A673 (cell line): ENCODE measurements around the gene PRR35. TPM values are rescaled to one million over a fixed set of nuclear protein-coding genes. Genes with fewer than 3 reads are reported as not detected.

Source experiments
- BruUV-seq: library from RNA; stranded (reverse); fragments of 400-500 nt; replicated peaks from 2 replicates; lab custom pipeline; 2021; lab: Mats Ljungman, UMichigan
- CTCF ChIA-PET: fragments of 300-600 bp; sonication (Branson Sonifier 250); formaldehyde crosslinking; loops from one replicate; lab custom pipeline; 2022; ENCODE audit warnings: antibody characterized with exemption; lab: Charles Lee
- POLR2A ChIA-PET: fragments of 300-600 bp; sonication (Branson Sonifier 250); formaldehyde crosslinking; loops from one replicate; lab custom pipeline; 2022; ENCODE audit warnings: antibody characterized with exemption; ENCODE audit not compliant: low non-redundant PET; lab: Charles Lee
- DNase-seq: peaks from one replicate; pipeline ENCODE4 v3.0.0-alpha.2; 2015; ENCODE audit warnings: low spot score
- H3K27ac ChIP-seq: fragments of 200-600 bp; sonication (generic); 2 replicates; pipeline ENCODE4 v1.5.1; 2016; ENCODE audit warnings: mixed run types, low read depth, mild to moderate bottlenecking, mixed read lengths, antibody characterized with exemption, low read length; ENCODE audit not compliant: poor library complexity, severe bottlenecking
- H3K27me3 ChIP-seq: fragments of 200-600 bp; sonication (generic); replicated peaks from 2 replicates; pipeline ENCODE4 v1.6.1; 2017; ENCODE audit warnings: mixed run types, low read depth, mild to moderate bottlenecking, mixed read lengths, antibody characterized with exemption, low read length; ENCODE audit not compliant: insufficient read depth, poor library complexity
- H3K36me3 ChIP-seq: fragments of 200-600 bp; sonication (generic); 2 replicates; pipeline ENCODE4 v1.6.1; 2016; ENCODE audit warnings: mixed run types, mild to moderate bottlenecking, mixed read lengths, antibody characterized with exemption, low read length; ENCODE audit not compliant: insufficient read depth, poor library complexity, severe bottlenecking
- H3K4me1 ChIP-seq: fragments of 200-600 bp; sonication (generic); 2 replicates; pipeline ENCODE4 v1.6.1; 2017; ENCODE audit warnings: mixed run types, mild to moderate bottlenecking, mixed read lengths, antibody characterized with exemption, low read length; ENCODE audit not compliant: insufficient read depth, poor library complexity, severe bottlenecking
- H3K4me3 ChIP-seq: fragments of 200-600 bp; sonication (generic); 2 replicates; pipeline ENCODE4 v1.5.1; 2016; ENCODE audit warnings: low read depth, mixed run types, mild to moderate bottlenecking, mixed read lengths, low read length; ENCODE audit not compliant: poor library complexity, severe bottlenecking
- H3K9me3 ChIP-seq: fragments of 200-600 bp; sonication (generic); 2 replicates; pipeline ENCODE4 v1.6.1; 2016; ENCODE audit warnings: mixed run types, low read depth, mild to moderate bottlenecking, mixed read lengths, antibody characterized with exemption, low read length; ENCODE audit not compliant: poor library complexity, severe bottlenecking
- EZH2 ChIP-seq: fragments of 200-600 bp; sonication (generic); IDR thresholded peaks from 2 replicates; pipeline ENCODE4 v1.6.1; 2017; ENCODE audit warnings: borderline replicate concordance, low read depth, mild to moderate bottlenecking, mixed read lengths, antibody characterized with exemption, low read length; ENCODE audit not compliant: poor library complexity, severe bottlenecking
- intact Hi-C: fragments of 100-400 bp; cut with micrococcal nuclease; formaldehyde crosslinking; loops from one replicate; pipeline ENCODE4 v1.10.0; 2022; ENCODE audit not compliant: unreplicated experiment
- total RNA-seq: library from RNA; stranded (reverse); gene quantifications from 2 replicates; pipeline ENCODE4 v1.2.3, GENCODE V29; 2021
- TF ChIP-seq, protein P1 (sequence below): fragments of 300-800, 200-600 bp; sonication (generic); conservative IDR thresholded peaks from 2 replicates; pipeline ENCODE4 v1.5.1; 2017; ENCODE audit warnings: low read depth, mild to moderate bottlenecking, antibody characterized with exemption, low read length, moderate library complexity, mixed read lengths

PRR35 gene
- total RNA-seq, 1 experiment from 2014 or later = not detected

DNA sequence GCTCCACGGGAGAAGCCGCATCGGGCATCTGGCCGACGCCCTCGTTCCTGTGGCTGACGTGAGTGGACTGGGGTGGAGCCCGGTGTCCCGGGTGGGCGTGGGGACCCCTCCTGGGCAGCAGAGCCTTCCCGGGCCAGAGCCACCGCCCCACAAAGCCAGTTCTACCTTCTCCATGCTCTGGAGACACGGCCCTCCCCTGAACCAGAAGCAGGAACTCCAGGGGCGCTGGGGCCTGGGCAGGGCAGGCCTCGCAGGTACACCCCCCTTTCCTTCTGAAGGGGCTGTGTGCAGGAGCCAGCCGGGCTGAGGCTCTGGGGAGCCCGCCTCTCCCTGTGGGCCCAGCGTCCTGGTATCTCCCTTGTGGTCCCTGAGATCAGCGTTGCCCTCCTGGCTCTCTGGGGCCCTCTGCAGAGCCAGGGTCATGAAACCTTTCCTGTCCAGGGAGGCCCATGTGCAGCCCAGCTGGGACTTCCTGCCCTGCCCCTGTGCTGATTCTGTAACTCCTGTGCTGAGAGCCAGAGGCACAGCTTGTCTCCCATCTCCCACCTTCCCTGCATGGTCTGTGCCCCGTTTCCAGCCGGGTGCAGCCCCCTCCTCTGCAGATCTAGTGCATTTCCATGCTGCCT is 16.1 kb downstream of the PRR35 start:
- Histone ChIP-seq H3K27me3 (no peaks in the 10 kb centered on the region), H3K36me3 (no peaks in the 10 kb centered on the region), H3K4me1 (no peaks in the 10 kb centered on the region), H3K9me3 (no peaks in the 10 kb centered on the region), H3K27ac (no peak overlapping the region), H3K4me3 (no peak overlapping the region)
- ChIA-PET POLR2A (no interaction called here), CTCF (no interaction called here)
- BruUV-seq = no TSS peak
- intact Hi-C loops = no loop called here
- TF ChIP-seq, protein P1, sequence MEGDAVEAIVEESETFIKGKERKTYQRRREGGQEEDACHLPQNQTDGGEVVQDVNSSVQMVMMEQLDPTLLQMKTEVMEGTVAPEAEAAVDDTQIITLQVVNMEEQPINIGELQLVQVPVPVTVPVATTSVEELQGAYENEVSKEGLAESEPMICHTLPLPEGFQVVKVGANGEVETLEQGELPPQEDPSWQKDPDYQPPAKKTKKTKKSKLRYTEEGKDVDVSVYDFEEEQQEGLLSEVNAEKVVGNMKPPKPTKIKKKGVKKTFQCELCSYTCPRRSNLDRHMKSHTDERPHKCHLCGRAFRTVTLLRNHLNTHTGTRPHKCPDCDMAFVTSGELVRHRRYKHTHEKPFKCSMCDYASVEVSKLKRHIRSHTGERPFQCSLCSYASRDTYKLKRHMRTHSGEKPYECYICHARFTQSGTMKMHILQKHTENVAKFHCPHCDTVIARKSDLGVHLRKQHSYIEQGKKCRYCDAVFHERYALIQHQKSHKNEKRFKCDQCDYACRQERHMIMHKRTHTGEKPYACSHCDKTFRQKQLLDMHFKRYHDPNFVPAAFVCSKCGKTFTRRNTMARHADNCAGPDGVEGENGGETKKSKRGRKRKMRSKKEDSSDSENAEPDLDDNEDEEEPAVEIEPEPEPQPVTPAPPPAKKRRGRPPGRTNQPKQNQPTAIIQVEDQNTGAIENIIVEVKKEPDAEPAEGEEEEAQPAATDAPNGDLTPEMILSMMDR = no peak
- no peak for TF ChIP-seq EZH2
- no peak for DNase-seq

DNA sequence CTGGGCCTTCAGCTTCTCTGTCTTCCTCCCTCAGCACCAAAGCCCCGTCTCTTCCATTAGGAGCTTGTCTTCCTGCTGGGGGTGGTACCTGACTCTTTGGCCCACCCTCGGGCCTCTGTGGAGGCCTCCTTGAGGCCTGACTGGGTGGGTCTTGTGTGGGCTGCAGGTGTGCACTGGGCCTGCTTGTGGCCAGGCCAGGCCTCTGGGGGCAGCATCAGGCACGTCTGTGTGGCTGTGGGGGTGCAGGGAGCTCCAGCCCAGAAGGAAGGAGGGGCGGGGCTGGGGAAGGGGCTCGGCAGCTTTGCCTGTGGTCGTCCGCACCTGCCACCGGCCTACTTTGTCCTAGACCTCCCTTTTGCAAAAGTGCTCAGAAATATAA is 16.6 kb downstream of the PRR35 start:
- ChIA-PET CTCF (interaction anchor here (0.7 kb wide), 1 partner anchor 131 kb away, joined by 4 read pairs; no protein-coding TSS in a partner anchor), POLR2A (no interaction called here)
- Histone ChIP-seq H3K4me1 (no peaks in the 10 kb centered on the region), H3K27ac (no peak overlapping the region), H3K27me3 (no peaks in the 10 kb centered on the region), H3K9me3 (no peaks in the 10 kb centered on the region), H3K4me3 (no peak overlapping the region), H3K36me3 (no peaks in the 10 kb centered on the region)
- intact Hi-C loops = no loop called here
- TF ChIP-seq, protein P1 = no peak
- TF ChIP-seq EZH2 = no peak
- DNase-seq = no peak
- BruUV-seq = no TSS peak

DNA sequence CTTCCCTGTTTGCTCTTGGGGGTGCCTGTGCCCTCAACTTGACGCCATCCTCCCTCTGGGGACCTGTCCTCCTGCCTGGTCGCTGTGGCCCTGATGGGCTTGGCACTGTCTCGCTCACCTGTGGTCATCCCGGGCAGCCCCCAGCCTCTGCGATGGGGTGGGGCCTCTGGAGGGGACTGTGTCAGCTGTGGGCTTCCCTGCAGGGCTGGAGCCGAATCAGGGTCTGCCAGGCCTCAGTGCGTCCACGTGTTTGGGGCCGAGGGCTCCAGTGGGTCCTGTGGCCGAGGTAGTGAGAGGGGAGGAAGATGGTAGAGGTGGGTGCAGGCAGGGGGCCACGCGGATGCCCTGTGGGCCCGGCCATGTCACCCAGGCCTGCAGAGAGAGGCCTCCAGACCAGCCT is 17.6 kb downstream of the PRR35 start:
- BruUV-seq = no TSS peak
- Histone ChIP-seq H3K36me3 (no peaks in the 10 kb centered on the region), H3K27ac (no peak overlapping the region), H3K27me3 (no peaks in the 10 kb centered on the region), H3K9me3 (no peaks in the 10 kb centered on the region), H3K4me3 (no peak overlapping the region), H3K4me1 (no peaks in the 10 kb centered on the region)
- ChIA-PET CTCF (no interaction called here), POLR2A (no interaction called here)
- TF ChIP-seq EZH2 = no peak
- TF ChIP-seq, protein P1 = no peak
- intact Hi-C loops = no loop called here
- no peak for DNase-seq
